RPMI7951 (cell line): Measurements from ENCODE around the gene TRIM10. TPM values are rescaled to one million over a fixed set of nuclear protein-coding genes. Genes with fewer than 3 reads are reported as not detected.
A peak's percentile ranks its signal among the peaks of the same experiment; 100 is the strongest.
"Not testable (repeated sequence)": the region's sequence is repeated elsewhere in the genome, so short reads cannot be mapped to it uniquely, and the experiment has no call there.

ENCODE experiments used
- DNase-seq: peaks from one replicate; pipeline ENCODE4 v3.0.0-alpha.2; 2012; ENCODE audit warnings: low read depth
- total RNA-seq: library from RNA; depleted of rRNA; stranded (reverse); fragments of >200 nt; shearing (Covaris generic); gene quantifications from 2 replicates; pipeline ENCODE4 v1.2.3, GENCODE V29; 2014

TRIM10 gene
- total RNA-seq, 1 experiment from 2014 or later, result not detected

DNA sequence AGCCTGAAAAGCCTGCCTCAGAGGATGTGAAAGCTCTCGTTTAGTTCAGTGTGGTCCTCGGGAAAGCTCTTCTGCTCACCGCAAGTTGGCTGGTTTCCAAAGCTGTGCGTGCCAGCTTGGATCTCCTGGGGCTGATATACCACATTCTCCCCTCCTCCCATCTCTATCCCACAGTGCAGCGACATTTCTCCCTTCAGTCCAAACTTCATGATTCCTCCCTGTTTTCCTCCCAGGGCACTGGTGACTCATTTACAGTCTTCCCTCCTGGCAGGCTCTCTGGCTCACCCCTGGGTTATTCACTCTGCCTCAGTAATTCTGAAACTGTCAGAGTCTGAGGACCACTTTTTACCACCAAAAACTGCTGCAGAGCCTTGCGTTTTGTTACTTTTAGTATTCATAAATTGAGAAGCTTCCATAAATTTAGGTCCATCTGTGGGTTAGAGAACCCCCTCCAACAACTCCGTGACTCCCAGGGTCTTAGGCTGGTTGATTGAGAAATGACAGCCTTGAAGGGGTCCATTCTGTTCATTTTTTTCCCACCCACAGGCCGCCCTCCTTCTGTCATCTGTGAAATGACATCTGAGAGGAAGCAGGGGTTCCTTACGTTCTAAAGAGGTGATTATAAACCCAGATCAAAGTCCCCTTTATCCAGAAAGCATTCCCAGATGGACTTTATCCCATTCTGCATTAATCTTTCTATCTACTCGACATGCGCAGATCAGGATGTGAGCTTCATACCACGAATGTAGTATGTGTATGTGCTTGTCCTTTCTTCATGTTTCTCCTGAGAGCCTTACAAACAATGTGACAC is 6.1 kb downstream of the TRIM10 start:
- DNase-seq, result peak; percentile 97

- no peak for DNase-seq
Observed at GRCh38 chr6:30154061-30154460, 7.0 kb downstream of the TRIM10 start.

DNA sequence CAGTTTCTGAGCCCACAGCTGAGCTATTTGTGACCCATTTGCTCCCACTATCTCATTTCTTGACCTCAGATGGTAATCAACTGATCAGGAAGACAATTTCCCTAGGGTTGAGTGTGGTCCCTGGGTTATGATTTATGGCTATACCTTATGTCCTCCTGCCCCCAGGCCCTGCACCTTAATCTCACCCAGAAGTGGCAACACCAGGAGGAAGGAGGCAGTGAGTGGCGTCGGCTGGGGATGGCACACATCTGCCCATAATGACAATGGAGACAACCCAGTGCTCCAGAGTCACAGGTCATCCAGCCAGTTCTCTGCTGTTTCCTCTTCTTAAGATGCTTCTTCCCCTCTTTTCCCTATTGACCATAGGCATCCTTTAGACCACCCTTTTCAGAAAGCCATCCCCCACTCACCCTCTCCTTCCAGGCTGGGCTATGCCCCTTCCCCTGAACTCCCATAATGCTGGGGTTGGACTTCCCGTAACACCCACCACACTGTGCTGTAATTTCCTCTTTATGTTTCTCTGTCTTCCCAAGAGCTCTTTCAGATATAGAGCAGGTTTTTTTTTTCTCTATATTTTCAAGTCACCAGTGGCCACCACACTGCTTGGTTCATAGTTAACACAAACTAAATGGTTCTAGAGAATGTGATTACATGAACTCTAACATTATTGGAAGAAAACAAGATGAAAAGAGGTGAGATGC is 8.0 kb downstream of the TRIM10 start:
- no peak for DNase-seq

- no peak for DNase-seq
Observed at GRCh38 chr6:30152016-30152673, 8.9 kb downstream of the TRIM10 start.

- DNase-seq, result no peak
Observed at GRCh38 chr6:30151580-30151979, 9.4 kb downstream of the TRIM10 start.

GRCh38 chr6:30150671-30151395 is 10.2 kb downstream of the TRIM10 start:
- peak; percentile 73 for DNase-seq

DNA sequence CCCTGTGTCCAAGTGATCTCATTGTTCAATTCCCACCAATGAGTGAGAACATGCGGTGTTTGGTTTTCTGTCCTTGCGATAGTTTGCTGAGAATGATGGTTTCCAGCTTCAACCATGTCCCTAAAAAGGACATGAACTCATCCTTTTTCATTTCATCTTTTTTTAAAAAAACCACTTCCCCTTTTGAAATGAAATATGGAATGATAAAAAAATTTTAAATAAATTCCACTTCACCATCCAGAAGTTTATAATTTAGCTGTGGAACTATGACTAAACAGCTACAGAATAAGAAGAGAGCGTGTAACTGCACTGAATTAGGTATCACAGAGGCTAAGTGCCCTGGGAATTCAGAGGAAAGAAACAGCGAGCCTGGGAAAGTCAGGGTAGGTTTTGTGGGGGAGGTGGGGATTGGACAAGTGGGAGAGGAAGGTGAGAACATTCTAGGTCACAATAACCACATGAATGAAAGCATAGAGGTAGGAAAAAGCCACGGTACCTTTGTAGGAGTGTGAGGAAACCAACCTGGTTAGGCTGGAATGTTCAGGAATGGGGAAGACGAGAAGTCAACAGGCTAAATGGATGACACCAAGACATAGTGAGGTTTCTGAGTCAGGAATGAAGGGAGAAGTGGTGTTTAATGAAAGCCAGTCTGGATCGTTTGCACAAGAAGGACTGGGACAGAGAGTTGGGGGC is 11.0 kb downstream of the TRIM10 start:
- DNase-seq, result no peak

- DNase-seq, result no peak
Observed at GRCh38 chr6:30149234-30149633, 11.8 kb downstream of the TRIM10 start.

DNA sequence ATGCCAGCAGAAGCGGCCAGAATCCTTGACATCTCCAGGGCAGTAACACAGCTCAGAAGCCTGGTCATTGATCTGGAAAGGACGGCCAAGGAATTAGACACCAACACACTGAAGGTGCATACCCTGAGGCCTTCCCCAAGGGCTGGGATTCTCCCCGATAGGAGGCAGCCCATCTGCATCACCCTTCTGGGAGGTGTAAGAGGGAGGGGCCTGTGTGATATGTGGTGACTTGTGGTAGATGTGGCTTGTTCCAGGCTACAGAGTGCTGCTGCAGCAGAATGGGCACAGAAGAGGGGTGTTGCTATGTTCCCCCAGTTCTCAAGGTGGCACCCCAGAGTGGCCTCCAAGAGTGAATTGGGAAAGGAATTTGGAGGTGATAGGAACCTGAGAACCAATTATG is 13.9 kb downstream of the TRIM10 start:
- no peak for DNase-seq

- no peak for DNase-seq
Observed at GRCh38 chr6:30145818-30146217, 15.2 kb downstream of the TRIM10 start.

DNA sequence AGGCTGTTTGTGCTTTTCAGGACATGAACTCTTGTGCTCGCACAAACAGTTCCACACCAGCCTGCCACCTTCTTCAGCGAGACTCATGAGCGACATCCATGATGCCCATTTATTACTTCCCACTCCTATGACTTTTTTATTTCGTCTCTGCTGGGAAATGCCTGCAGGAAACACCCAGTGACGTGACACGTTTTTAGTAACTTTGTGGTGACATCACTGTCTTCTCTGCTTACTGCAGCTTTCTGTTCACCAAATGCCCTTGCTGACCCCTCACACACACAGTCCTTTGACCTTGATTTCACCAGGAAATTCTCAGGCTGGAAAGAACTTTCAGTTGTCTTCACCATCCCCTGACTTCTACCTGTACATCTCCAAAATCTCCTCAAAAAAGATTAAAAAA is 16.2 kb downstream of the TRIM10 start:
- no peak for DNase-seq

DNA sequence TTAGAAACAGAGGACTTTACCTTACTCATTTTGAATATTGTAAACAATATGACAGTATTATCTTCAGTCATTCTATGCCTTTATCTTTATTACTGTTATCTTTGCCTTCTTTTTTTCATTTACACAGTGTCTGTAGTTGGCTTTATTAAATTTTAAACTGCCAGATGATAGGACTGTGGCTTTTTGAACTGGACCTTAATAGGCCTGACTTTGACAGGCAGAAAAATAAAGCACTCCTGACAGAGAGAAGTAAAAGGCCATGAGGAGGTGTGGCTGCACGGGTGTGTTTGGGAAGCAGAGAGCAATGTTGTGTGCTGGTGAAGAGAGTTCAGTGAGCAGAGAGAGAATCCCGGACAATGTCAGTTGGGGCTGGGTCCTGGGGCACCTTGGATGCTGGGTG is 17.2 kb downstream of the TRIM10 start:
- no peak for DNase-seq

GRCh38 chr6:30142665-30143064 is 18.3 kb downstream of the TRIM10 start:
- DNase-seq, result no peak

- not testable (repeated sequence) for DNase-seq
Observed at GRCh38 chr6:30140240-30140639, 20.8 kb downstream of the TRIM10 start.

DNA sequence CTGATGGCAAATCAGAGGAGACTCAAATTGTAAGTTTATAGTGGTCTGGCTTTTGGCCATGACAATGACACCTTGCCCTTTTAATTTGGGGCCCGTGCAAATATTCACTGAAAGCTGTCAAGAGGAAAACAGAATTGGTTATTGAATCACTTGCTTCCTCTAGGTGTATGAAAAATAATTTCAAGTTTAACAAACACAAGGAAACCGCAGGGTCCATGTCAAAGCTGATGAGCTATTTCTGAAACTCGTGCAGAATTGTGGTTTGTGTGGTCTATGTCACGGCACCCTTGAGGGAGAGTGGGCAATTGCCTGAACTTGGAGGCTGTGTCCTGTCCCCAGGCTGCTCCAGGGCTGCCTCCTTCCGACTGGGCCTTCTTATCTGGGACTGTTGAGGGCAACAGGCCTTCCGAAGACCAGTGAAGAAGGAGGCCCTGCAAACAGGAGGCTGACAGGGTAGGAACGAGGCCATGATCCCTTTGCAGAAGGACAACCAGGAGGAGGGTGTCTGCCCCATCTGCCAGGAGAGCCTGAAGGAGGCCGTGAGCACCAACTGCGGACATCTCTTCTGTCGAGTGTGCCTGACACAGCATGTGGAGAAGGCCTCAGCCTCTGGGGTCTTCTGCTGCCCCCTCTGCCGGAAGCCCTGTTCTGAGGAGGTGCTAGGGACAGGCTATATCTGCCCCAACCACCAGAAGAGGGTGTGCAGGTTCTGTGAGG is 24.3 kb downstream of the TRIM10 start:
- no peak for DNase-seq

DNA sequence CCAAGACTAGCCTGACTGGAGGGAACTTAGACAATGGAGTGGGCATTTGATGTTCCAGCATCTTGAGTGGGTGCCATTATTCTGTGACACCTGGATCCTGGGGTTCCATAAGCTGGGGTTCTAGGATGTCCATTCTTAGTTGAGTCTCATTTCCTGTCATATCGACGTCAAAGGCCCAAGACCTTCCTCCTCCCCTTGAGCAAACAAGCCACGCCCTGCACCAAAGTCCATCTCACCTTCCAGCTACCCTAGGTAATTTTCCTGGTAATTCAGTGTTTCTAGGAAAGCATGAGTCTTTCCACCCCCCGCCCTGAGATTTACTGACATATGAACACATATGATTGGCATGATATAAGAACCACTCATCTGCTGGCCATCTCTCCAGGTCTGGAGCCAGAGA is 25.3 kb downstream of the TRIM10 start, which contains the start of gene TRIM40:
TSS of gene TRIM40 (plus strand) at position 384 of the 400 bp plus-strand sequence. CDS start 897 bp downstream, outside the sequence.
- DNase-seq, result no peak

DNA sequence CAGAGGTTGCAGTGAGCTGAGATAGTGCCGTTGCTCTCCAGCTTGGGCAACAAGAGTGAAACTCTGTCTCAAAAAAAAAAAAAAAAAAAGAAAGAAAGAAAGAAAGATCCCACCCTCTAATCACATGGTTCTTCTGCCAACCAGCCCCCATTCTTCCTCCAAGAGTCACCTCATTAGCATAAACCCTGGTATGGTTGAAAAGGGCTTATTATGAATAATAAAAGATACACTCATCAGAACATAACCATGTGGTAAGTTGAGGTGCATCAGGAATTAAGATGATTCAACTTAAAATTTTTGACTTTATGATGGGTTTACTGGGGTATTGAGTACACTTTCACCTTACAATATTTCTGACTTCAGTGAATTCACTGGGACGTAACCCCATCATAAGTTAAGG is 25.9 kb downstream of the TRIM10 start:
- DNase-seq, result no peak

- DNase-seq, result no peak
Observed at GRCh38 chr6:30131947-30132497, 29.0 kb downstream of the TRIM10 start.

DNA sequence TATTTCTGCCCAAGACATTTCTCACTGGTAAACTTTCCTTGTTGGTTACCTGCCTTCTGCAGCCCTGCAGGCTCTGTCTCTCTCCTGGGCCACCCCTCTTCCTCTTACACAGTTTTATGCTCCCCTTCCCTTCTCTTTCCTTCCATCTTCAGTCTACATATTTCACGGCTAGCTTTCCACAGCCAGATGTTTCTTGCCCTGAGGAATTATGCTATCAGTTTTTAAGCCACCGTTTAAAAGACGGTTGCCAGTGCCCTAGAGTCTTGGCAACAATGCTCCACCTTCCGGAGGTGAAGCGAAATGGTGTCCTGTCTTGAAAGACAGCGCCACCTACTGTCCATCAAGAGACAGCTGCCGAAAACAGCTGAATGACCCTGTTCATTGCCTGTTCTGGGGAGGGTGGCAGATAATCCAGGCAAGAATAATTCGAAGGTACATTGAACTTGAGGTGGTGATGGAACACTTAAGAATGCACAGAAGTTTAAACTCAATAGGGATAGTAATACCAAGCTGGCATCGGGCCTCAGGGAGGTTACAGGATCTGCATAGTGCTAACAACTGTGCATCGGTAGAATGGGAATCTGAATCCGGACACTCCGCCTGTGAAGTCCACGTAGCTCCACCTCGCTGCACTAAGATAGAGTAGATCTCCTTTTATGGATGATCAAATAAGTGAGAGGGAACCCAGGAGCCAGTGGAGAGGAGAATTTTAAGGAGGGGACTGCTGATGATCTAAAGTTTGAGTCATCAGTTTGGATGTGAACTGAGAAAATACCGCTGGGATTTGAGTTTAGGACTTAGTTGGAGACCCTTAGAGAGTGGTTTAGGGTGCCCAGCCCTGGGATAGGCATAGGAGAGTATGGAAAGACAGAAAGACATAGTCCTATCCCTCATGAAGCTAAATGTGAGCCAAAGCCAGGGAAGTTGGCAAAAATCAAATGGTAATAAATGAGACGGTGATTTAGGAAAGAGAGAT is 29.8 kb downstream of the TRIM10 start:
- DNase-seq, result peak; percentile 83
